AG09309 (cell line): ENCODE results near the gene GPR180.

Experiments
- DNase-seq: peaks from one replicate; pipeline ENCODE4 v3.0.0-alpha.2; 2010; ENCODE audit warnings: low read depth
- H3K4me3 ChIP-seq: 2 replicates; pipeline ENCODE4 v1.5.1; 2011; ENCODE audit warnings: mild to moderate bottlenecking, low read depth, low read length, moderate library complexity; ENCODE audit not compliant: control insufficient read depth
- CTCF ChIP-seq: IDR thresholded peaks from 2 replicates; pipeline ENCODE4 v1.5.1; 2011; ENCODE audit warnings: mild to moderate bottlenecking, low read depth, low read length, inconsistent platforms; ENCODE audit not compliant: insufficient read depth, control insufficient read depth; ENCODE audit errors: missing control alignments

Gene GPR180

GRCh38 chr13:94607056-94607455 lies 5.4 kb downstream of the GPR180 start:
- H3K4me3 ChIP-seq: no peak overlapping the region
- no peak for DNase-seq

GRCh38 chr13:94607939-94608338 lies 6.3 kb downstream of the GPR180 start:
- TF ChIP-seq CTCF: no peak
- H3K4me3 ChIP-seq: no peak overlapping the region
- no peak for DNase-seq

More at GRCh38 chr13:94607056-94607455, 5.4 kb downstream of the GPR180 start:
- no peak for TF ChIP-seq CTCF

DNA sequence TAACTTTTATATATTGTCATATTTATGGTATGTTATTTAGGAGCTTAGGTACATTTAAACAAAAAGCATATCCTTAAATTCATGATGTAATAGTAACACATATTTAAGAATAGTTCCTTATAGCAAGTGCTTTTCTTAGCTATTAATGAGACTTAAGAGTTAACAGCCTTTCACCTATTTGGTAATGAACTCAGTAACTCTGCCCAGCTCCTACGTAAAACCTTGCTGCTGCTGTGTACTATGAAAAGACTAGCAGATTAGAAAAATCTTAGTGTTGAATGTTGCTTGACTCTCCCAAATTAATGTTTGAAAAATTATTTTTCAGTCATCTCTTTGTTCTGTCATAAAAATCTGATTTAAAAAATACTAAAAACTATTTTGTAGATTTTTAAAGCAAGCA lies 6.9 kb downstream of the GPR180 start:
- no peak for DNase-seq
- no peak overlapping the region for H3K4me3 ChIP-seq
- TF ChIP-seq CTCF: no peak

GRCh38 chr13:94609196-94609595 lies 7.5 kb downstream of the GPR180 start:
- no peak for DNase-seq
- TF ChIP-seq CTCF: no peak
- no peak overlapping the region for H3K4me3 ChIP-seq

GRCh38 chr13:94610475-94610874 lies 8.8 kb downstream of the GPR180 start:
- TF ChIP-seq CTCF: no peak
- no peak overlapping the region for H3K4me3 ChIP-seq
- no peak for DNase-seq

- H3K4me3 ChIP-seq: no peak overlapping the region
- DNase-seq: no peak
- no peak for TF ChIP-seq CTCF
Measured at GRCh38 chr13:94612050-94612449, 10.4 kb downstream of the GPR180 start.

DNA sequence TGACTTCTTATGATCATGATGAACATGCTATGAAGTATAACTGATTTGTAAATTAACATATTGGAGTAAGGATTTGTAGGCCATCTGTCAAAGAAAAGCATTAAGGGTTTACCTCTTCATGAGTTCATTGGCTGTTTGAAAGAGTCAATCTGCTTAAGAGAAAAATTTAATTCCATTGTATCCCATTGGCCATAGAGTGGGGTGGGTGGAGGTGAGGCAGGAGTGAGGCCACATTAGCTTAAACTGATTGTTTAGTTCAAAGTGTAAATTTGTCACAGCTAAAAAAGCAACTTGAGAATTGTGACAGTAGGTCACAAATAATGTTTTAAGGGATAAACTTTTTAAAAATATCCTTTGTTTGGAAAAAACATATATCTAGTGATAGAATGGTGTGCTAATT lies 11.4 kb downstream of the GPR180 start:
- H3K4me3 ChIP-seq: no peak overlapping the region
- no peak for DNase-seq
- no peak for TF ChIP-seq CTCF
